ENCODE measurements around the gene SETBP1.

SETBP1 gene

GRCh38 chr18:44851856-44852621 is 171.4 kb downstream of the SETBP1 start:
- no peak overlapping the region for H3K4me3 ChIP-seq
- H3K9ac ChIP-seq (ENCODE audit: insufficient read length): no peak overlapping the region
- no peak overlapping the region for H3K27ac ChIP-seq
- TF ChIP-seq EZH2 (IDR thresholded peaks at IDR 0.05): no peak
- TF ChIP-seq POLR2AphosphoS5 (IDR thresholded peaks at IDR 0.05; ENCODE audit: borderline replicate concordance, low read depth, low read length): no peak
- no peak for TF ChIP-seq FOXP2 (optimal IDR thresholded peaks at IDR 0.05; ENCODE audit: control extremely low read depth, extremely low read length, insufficient read depth)
- DNase-seq (ENCODE audit: low read depth, low spot score): no peak
- no peaks in the 10 kb centered on the region for H3K36me3 ChIP-seq (ENCODE audit: insufficient read depth, low read length)
- no peaks in the 10 kb centered on the region for H3K9me3 ChIP-seq (ENCODE audit: low read depth, low read length)

GRCh38 chr18:44852818-44853217 is 172.1 kb downstream of the SETBP1 start:
- TF ChIP-seq EZH2 (IDR thresholded peaks at IDR 0.05) (no peak), FOXP2 (optimal IDR thresholded peaks at IDR 0.05; ENCODE audit: control extremely low read depth, extremely low read length, insufficient read depth) (no peak), POLR2AphosphoS5 (IDR thresholded peaks at IDR 0.05; ENCODE audit: borderline replicate concordance, low read depth, low read length) (no peak)
- Histone ChIP-seq H3K9ac (ENCODE audit: insufficient read length) (no peak overlapping the region), H3K36me3 (ENCODE audit: insufficient read depth, low read length) (no peaks in the 10 kb centered on the region), H3K4me3 (no peak overlapping the region), H3K9me3 (ENCODE audit: low read depth, low read length) (no peaks in the 10 kb centered on the region), H3K27ac (no peak overlapping the region)
- DNase-seq (ENCODE audit: low read depth, low spot score): no peak

GRCh38 chr18:44853430-44853829 is 172.7 kb downstream of the SETBP1 start:
- DNase-seq (ENCODE audit: low read depth, low spot score): no peak
- Histone ChIP-seq H3K9me3 (ENCODE audit: low read depth, low read length) (no peaks in the 10 kb centered on the region), H3K36me3 (ENCODE audit: insufficient read depth, low read length) (no peaks in the 10 kb centered on the region), H3K4me3 (no peak overlapping the region), H3K9ac (ENCODE audit: insufficient read length) (no peak overlapping the region), H3K27ac (no peak overlapping the region)
- TF ChIP-seq EZH2 (IDR thresholded peaks at IDR 0.05) (no peak), FOXP2 (optimal IDR thresholded peaks at IDR 0.05; ENCODE audit: control extremely low read depth, extremely low read length, insufficient read depth) (no peak), POLR2AphosphoS5 (IDR thresholded peaks at IDR 0.05; ENCODE audit: borderline replicate concordance, low read depth, low read length) (no peak)

- Histone ChIP-seq H3K9ac (ENCODE audit: insufficient read length) (no peak overlapping the region), H3K27ac (no peak overlapping the region), H3K36me3 (ENCODE audit: insufficient read depth, low read length) (no peaks in the 10 kb centered on the region), H3K4me3 (no peak overlapping the region), H3K9me3 (ENCODE audit: low read depth, low read length) (no peaks in the 10 kb centered on the region)
- no peak for DNase-seq (ENCODE audit: low read depth, low spot score)
- no peak for TF ChIP-seq POLR2AphosphoS5 (IDR thresholded peaks at IDR 0.05; ENCODE audit: borderline replicate concordance, low read depth, low read length)
- TF ChIP-seq EZH2 (IDR thresholded peaks at IDR 0.05): no peak
- TF ChIP-seq FOXP2 (optimal IDR thresholded peaks at IDR 0.05; ENCODE audit: control extremely low read depth, extremely low read length, insufficient read depth): no peak
Measured at GRCh38 chr18:44855681-44856080, 175.0 kb downstream of the SETBP1 start.

GRCh38 chr18:44856157-44856556 is 175.5 kb downstream of the SETBP1 start:
- Histone ChIP-seq H3K4me3 (no peak overlapping the region), H3K9me3 (ENCODE audit: low read depth, low read length) (no peaks in the 10 kb centered on the region), H3K9ac (ENCODE audit: insufficient read length) (no peak overlapping the region), H3K27ac (no peak overlapping the region), H3K36me3 (ENCODE audit: insufficient read depth, low read length) (no peaks in the 10 kb centered on the region)
- TF ChIP-seq FOXP2 (optimal IDR thresholded peaks at IDR 0.05; ENCODE audit: control extremely low read depth, extremely low read length, insufficient read depth) (no peak), POLR2AphosphoS5 (IDR thresholded peaks at IDR 0.05; ENCODE audit: borderline replicate concordance, low read depth, low read length) (no peak), EZH2 (IDR thresholded peaks at IDR 0.05) (no peak)
- no peak for DNase-seq (ENCODE audit: low read depth, low spot score)

- TF ChIP-seq EZH2 (IDR thresholded peaks at IDR 0.05) (no peak), POLR2AphosphoS5 (IDR thresholded peaks at IDR 0.05; ENCODE audit: borderline replicate concordance, low read depth, low read length) (no peak), FOXP2 (optimal IDR thresholded peaks at IDR 0.05; ENCODE audit: control extremely low read depth, extremely low read length, insufficient read depth) (no peak)
- no peak overlapping the region for H3K4me3 ChIP-seq
- no peak for DNase-seq (ENCODE audit: low read depth, low spot score)
- no peak overlapping the region for H3K9ac ChIP-seq (ENCODE audit: insufficient read length)
- no peak overlapping the region for H3K27ac ChIP-seq
- H3K36me3 ChIP-seq (ENCODE audit: insufficient read depth, low read length): no peaks in the 10 kb centered on the region
- no peaks in the 10 kb centered on the region for H3K9me3 ChIP-seq (ENCODE audit: low read depth, low read length)
Measured at GRCh38 chr18:44857081-44857480, 176.4 kb downstream of the SETBP1 start.

- Histone ChIP-seq H3K4me3 (no peak overlapping the region), H3K36me3 (ENCODE audit: insufficient read depth, low read length) (no peaks in the 10 kb centered on the region)
Measured at GRCh38 chr18:44857744-44858491, 177.2 kb downstream of the SETBP1 start.

GRCh38 chr18:44859263-44859662 is 178.6 kb downstream of the SETBP1 start:
- no peak for DNase-seq (ENCODE audit: low read depth, low spot score)

More at GRCh38 chr18:44857744-44858491, 177.2 kb downstream of the SETBP1 start:
- Histone ChIP-seq H3K9me3 (ENCODE audit: low read depth, low read length) (no peaks in the 10 kb centered on the region), H3K27ac (no peak overlapping the region), H3K9ac (ENCODE audit: insufficient read length) (no peak overlapping the region)
- TF ChIP-seq EZH2 (IDR thresholded peaks at IDR 0.05) (no peak), FOXP2 (optimal IDR thresholded peaks at IDR 0.05; ENCODE audit: control extremely low read depth, extremely low read length, insufficient read depth) (no peak), POLR2AphosphoS5 (IDR thresholded peaks at IDR 0.05; ENCODE audit: borderline replicate concordance, low read depth, low read length) (no peak)
- no peak for DNase-seq (ENCODE audit: low read depth, low spot score)

More at GRCh38 chr18:44859263-44859662, 178.6 kb downstream of the SETBP1 start:
- Histone ChIP-seq H3K4me3 (no peak overlapping the region), H3K9me3 (ENCODE audit: low read depth, low read length) (no peaks in the 10 kb centered on the region), H3K27ac (no peak overlapping the region), H3K9ac (ENCODE audit: insufficient read length) (no peak overlapping the region), H3K36me3 (ENCODE audit: insufficient read depth, low read length) (no peaks in the 10 kb centered on the region)
- TF ChIP-seq POLR2AphosphoS5 (IDR thresholded peaks at IDR 0.05; ENCODE audit: borderline replicate concordance, low read depth, low read length) (no peak), EZH2 (IDR thresholded peaks at IDR 0.05) (no peak), FOXP2 (optimal IDR thresholded peaks at IDR 0.05; ENCODE audit: control extremely low read depth, extremely low read length, insufficient read depth) (no peak)

All from SK-N-MC (cell line).